MM.1S (cell line): ENCODE measurements around the gene B4GALT6.

Experiments used
- DNase-seq: peaks from one replicate; pipeline ENCODE4 v3.0.0-alpha.2; 2015
- H2AFZ ChIP-seq: fragments of 300-600 bp; sonication (generic); 2 replicates; pipeline ENCODE4 v1.6.0; 2016; ENCODE audit warnings: antibody characterized with exemption, low read length
- H3F3A ChIP-seq: fragments of 300-600 bp; sonication (generic); 2 replicates; pipeline ENCODE4 v1.6.1; 2016; ENCODE audit warnings: mild to moderate bottlenecking, antibody characterized with exemption, low read length, moderate library complexity, mixed read lengths; ENCODE audit not compliant: insufficient read depth
- H3K27ac ChIP-seq: fragments of 300-600 bp; sonication (generic); 2 replicates; pipeline ENCODE4 v1.5.1; 2016; ENCODE audit warnings: mild to moderate bottlenecking, low read length
- H3K27me3 ChIP-seq: fragments of 300-600 bp; sonication (generic); replicated peaks from 2 replicates; pipeline ENCODE4 v1.6.0; 2016; ENCODE audit warnings: low read length; ENCODE audit not compliant: insufficient read depth
- H3K36me3 ChIP-seq: fragments of 300-600 bp; sonication (generic); replicated peaks from 2 replicates; pipeline ENCODE4 v1.6.1; 2016; ENCODE audit warnings: mild to moderate bottlenecking, low read length, mixed read lengths; ENCODE audit not compliant: insufficient read depth
- H3K4me1 ChIP-seq: fragments of 300-600 bp; sonication (generic); 2 replicates; pipeline ENCODE4 v1.6.1; 2016; ENCODE audit warnings: low read length, mixed read lengths
- H3K4me2 ChIP-seq: fragments of 300-600 bp; sonication (generic); 2 replicates; pipeline ENCODE4 v1.6.0; 2016; ENCODE audit warnings: low read depth, low read length
- H3K4me3 ChIP-seq: fragments of 300-600 bp; sonication (generic); 2 replicates; pipeline ENCODE4 v1.5.1; 2016; ENCODE audit warnings: low read length, mixed read lengths
- H3K79me2 ChIP-seq: fragments of 300-600 bp; sonication (generic); 2 replicates; pipeline ENCODE4 v1.6.1; 2016; ENCODE audit warnings: mixed run types, low read length, mixed read lengths
- H3K9ac ChIP-seq: fragments of 300-600 bp; sonication (generic); 2 replicates; pipeline ENCODE4 v1.6.1; 2016; ENCODE audit warnings: low read length, mixed read lengths
- H3K9me2 ChIP-seq: fragments of 300-600 bp; sonication (generic); replicated peaks from 2 replicates; pipeline ENCODE4 v1.6.1; 2016; ENCODE audit warnings: mild to moderate bottlenecking, low read length, mixed read lengths; ENCODE audit not compliant: insufficient read depth
- H3K9me3 ChIP-seq: fragments of 300-600 bp; sonication (generic); replicated peaks from 2 replicates; pipeline ENCODE4 v1.6.1; 2016; ENCODE audit warnings: mild to moderate bottlenecking, low read length, mixed read lengths; ENCODE audit not compliant: insufficient read depth
- H4K20me1 ChIP-seq: fragments of 300-600 bp; sonication (generic); 2 replicates; pipeline ENCODE4 v1.6.1; 2016; ENCODE audit warnings: mild to moderate bottlenecking, low read length, moderate library complexity, mixed read lengths; ENCODE audit not compliant: insufficient read depth
- CTCF ChIP-seq: fragments of 300-600 bp; sonication (generic); IDR thresholded peaks from 2 replicates; pipeline ENCODE4 v1.5.1; 2016; ENCODE audit warnings: antibody characterized with exemption, low read length, mixed read lengths
- EZH2 ChIP-seq: fragments of 300-600 bp; sonication (generic); optimal IDR thresholded peaks from 2 replicates; pipeline ENCODE3; 2017; ENCODE audit warnings: low read depth, mild to moderate bottlenecking, antibody characterized with exemption, low read length, mixed read lengths
- EZH2phosphoT487 ChIP-seq: fragments of 300-600 bp; sonication (generic); IDR thresholded peaks from 2 replicates; pipeline ENCODE4 v1.6.1; 2018; ENCODE audit warnings: antibody characterized with exemption, low read length

B4GALT6 gene

GRCh38 chr18:31669541-31669940 lies 14.8 kb downstream of the B4GALT6 start:
- no peak for TF ChIP-seq EZH2phosphoT487
- TF ChIP-seq EZH2, result no peak
- TF ChIP-seq CTCF, result no peak
- no peaks in the 10 kb centered on the region for H4K20me1 ChIP-seq
- no peak overlapping the region for H3K9ac ChIP-seq
- no peak overlapping the region for H3K27ac ChIP-seq
- no peaks in the 10 kb centered on the region for H3F3A ChIP-seq
- no peak for DNase-seq
- no peak overlapping the region for H2AFZ ChIP-seq
- H3K36me3 ChIP-seq, result no peaks in the 10 kb centered on the region
- H3K4me3 ChIP-seq, result no peak overlapping the region
- H3K4me2 ChIP-seq, result no peak overlapping the region
- H3K79me2 ChIP-seq, result no peaks in the 10 kb centered on the region
- H3K27me3 ChIP-seq, result no peaks in the 10 kb centered on the region
- H3K9me2 ChIP-seq, result no peaks in the 10 kb centered on the region
- H3K9me3 ChIP-seq, result no peaks in the 10 kb centered on the region
- H3K4me1 ChIP-seq, result no peaks in the 10 kb centered on the region

- Histone ChIP-seq H4K20me1 (no peaks in the 10 kb centered on the region), H3K27me3 (no peaks in the 10 kb centered on the region), H3K4me1 (no peaks in the 10 kb centered on the region), H3K4me3 (no peak overlapping the region), H3K36me3 (no peaks in the 10 kb centered on the region), H3K9me2 (no peaks in the 10 kb centered on the region), H3K9ac (no peak overlapping the region), H3F3A (no peaks in the 10 kb centered on the region), H3K4me2 (no peak overlapping the region), H3K79me2 (no peaks in the 10 kb centered on the region), H3K27ac (no peak overlapping the region), H3K9me3 (no peaks in the 10 kb centered on the region), H2AFZ (no peak overlapping the region)
- DNase-seq, result no peak
- TF ChIP-seq CTCF (no peak), EZH2phosphoT487 (no peak), EZH2 (no peak)
These were observed 17.2 kb downstream of the B4GALT6 start for GRCh38 chr18:31667185-31667584.

DNA sequence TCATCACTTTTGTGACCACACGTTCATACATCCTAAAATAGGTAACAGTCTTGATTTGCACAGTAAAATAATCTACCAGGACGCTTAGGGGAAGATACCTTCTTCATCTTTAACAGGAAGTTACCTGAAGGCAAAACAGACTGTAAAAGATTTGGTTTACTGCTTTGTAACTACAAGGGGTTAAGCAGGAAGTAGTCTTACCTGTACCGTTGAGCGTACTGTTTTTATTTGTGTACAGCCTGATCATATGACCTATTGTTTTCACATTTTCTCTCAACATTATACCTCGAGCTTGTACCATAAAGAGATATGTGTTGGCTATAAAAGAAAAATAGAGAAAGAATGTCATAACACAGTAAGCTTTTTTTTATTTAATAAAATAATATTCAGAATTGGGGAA lies 18.3 kb downstream of the B4GALT6 start:
- Histone ChIP-seq H2AFZ (no peak overlapping the region), H3K4me3 (no peak overlapping the region), H3K79me2 (no peaks in the 10 kb centered on the region), H3K27ac (no peak overlapping the region), H3K9me3 (no peaks in the 10 kb centered on the region), H3K36me3 (no peaks in the 10 kb centered on the region), H3K9ac (no peak overlapping the region), H4K20me1 (no peaks in the 10 kb centered on the region), H3K9me2 (no peaks in the 10 kb centered on the region), H3K4me2 (no peak overlapping the region), H3F3A (no peaks in the 10 kb centered on the region), H3K4me1 (no peaks in the 10 kb centered on the region), H3K27me3 (no peaks in the 10 kb centered on the region)
- no peak for TF ChIP-seq EZH2
- TF ChIP-seq EZH2phosphoT487, result no peak
- no peak for TF ChIP-seq CTCF
- no peak for DNase-seq
